H9 (cell line): Measurements from ENCODE around the gene ZNF135. TPM values are rescaled to one million over a fixed set of nuclear protein-coding genes. Genes with fewer than 3 reads are reported as not detected.

ENCODE experiments used
- DNase-seq: peaks from one replicate; pipeline ENCODE4 v3.0.0-alpha.2; 2017
- H2AFZ ChIP-seq: one replicate; pipeline ENCODE4 v1.6.1; 2013; ENCODE audit warnings: mild to moderate bottlenecking, low read length, control low read depth, moderate library complexity
- H2AK5ac ChIP-seq: 2 replicates; pipeline ENCODE4 v1.6.1; 2013; ENCODE audit warnings: low read length, control low read depth, mixed read lengths; ENCODE audit not compliant: insufficient read length
- H2BK120ac ChIP-seq: one replicate; pipeline ENCODE4 v1.6.1; 2013; ENCODE audit warnings: low read depth, mild to moderate bottlenecking, low read length, control low read depth, inconsistent platforms; ENCODE audit not compliant: poor library complexity, severe bottlenecking
- H2BK12ac ChIP-seq: 2 replicates; pipeline ENCODE4 v1.6.1; 2013; ENCODE audit warnings: low read length, control low read depth, mixed read lengths, low read depth; ENCODE audit not compliant: insufficient read length
- H2BK15ac ChIP-seq: 2 replicates; pipeline ENCODE4 v1.6.1; 2013; ENCODE audit warnings: low read depth, low read length, control low read depth
- H2BK20ac ChIP-seq: one replicate; pipeline ENCODE4 v1.6.1; 2013; ENCODE audit warnings: low read depth, mild to moderate bottlenecking, low read length, control low read depth, inconsistent platforms; ENCODE audit not compliant: poor library complexity, severe bottlenecking
- H2BK5ac ChIP-seq: 2 replicates; pipeline ENCODE4 v1.6.1; 2013; ENCODE audit warnings: low read length, control low read depth, mixed read lengths; ENCODE audit not compliant: insufficient read length
- H3K14ac ChIP-seq: 2 replicates; pipeline ENCODE4 v1.6.1; 2013; ENCODE audit warnings: low read length, control low read depth; ENCODE audit not compliant: insufficient read depth
- H3K18ac ChIP-seq: 2 replicates; pipeline ENCODE4 v1.6.1; 2013; ENCODE audit warnings: low read depth, mild to moderate bottlenecking, mixed read lengths, low read length, control low read depth; ENCODE audit not compliant: insufficient read length
- H3K23ac ChIP-seq: 2 replicates; pipeline ENCODE4 v1.6.1; 2013; ENCODE audit warnings: low read length, control low read depth, mixed read lengths, low read depth; ENCODE audit not compliant: insufficient read length
- H3K23me2 ChIP-seq: 2 replicates; pipeline ENCODE4 v1.6.1; 2013; ENCODE audit warnings: low read depth, mild to moderate bottlenecking, mixed read lengths, low read length, control low read depth; ENCODE audit not compliant: insufficient read length, poor library complexity, severe bottlenecking
- H3K27ac ChIP-seq: 2 replicates; pipeline ENCODE4 v1.5.1; 2013; ENCODE audit warnings: low read length, control low read depth, mixed read lengths, low read depth; ENCODE audit not compliant: insufficient read length
- H3K27me3 ChIP-seq: 2 replicates; pipeline ENCODE4 v1.6.1; 2013; ENCODE audit warnings: low read length, control low read depth, inconsistent platforms; ENCODE audit not compliant: insufficient read depth
- H3K4ac ChIP-seq: 2 replicates; pipeline ENCODE4 v1.6.1; 2013; ENCODE audit warnings: low read depth, mild to moderate bottlenecking, control low read depth, inconsistent platforms, low read length, moderate library complexity
- H3K4me1 ChIP-seq: 2 replicates; pipeline ENCODE4 v1.6.1; 2013; ENCODE audit warnings: low read length, control low read depth, inconsistent platforms; ENCODE audit not compliant: insufficient read depth
- H3K4me2 ChIP-seq: 2 replicates; pipeline ENCODE4 v1.6.1; 2013; ENCODE audit warnings: low read length, control low read depth, mixed read lengths; ENCODE audit not compliant: insufficient read length, insufficient read depth
- H3K56ac ChIP-seq: 2 replicates; pipeline ENCODE4 v1.6.1; 2013; ENCODE audit warnings: low read depth, mild to moderate bottlenecking, mixed read lengths, low read length, control low read depth; ENCODE audit not compliant: insufficient read length
- H3K79me1 ChIP-seq: 2 replicates; pipeline ENCODE4 v1.6.1; 2013; ENCODE audit warnings: low read depth, mild to moderate bottlenecking, moderate library complexity, low read length, control low read depth, inconsistent platforms; ENCODE audit not compliant: insufficient read depth, poor library complexity, severe bottlenecking
- H3K79me2 ChIP-seq: 2 replicates; pipeline ENCODE4 v1.6.1; 2013; ENCODE audit warnings: low read length, control low read depth, inconsistent platforms; ENCODE audit not compliant: insufficient read depth
- H3K9ac ChIP-seq: 2 replicates; pipeline ENCODE4 v1.6.1; 2013; ENCODE audit warnings: low read length, control low read depth, mixed read lengths; ENCODE audit not compliant: insufficient read length; ENCODE audit errors: extremely low read depth
- H3K9me3 ChIP-seq: one replicate; pipeline ENCODE4 v1.6.1; 2013; ENCODE audit warnings: low read depth, low read length, inconsistent platforms; ENCODE audit not compliant: control insufficient read depth
- H3T11ph ChIP-seq: one replicate; pipeline ENCODE4 v1.6.1; 2013; ENCODE audit warnings: mild to moderate bottlenecking, low read length, control low read depth, inconsistent platforms
- H4K20me1 ChIP-seq: one replicate; pipeline ENCODE4 v1.6.1; 2013; ENCODE audit not compliant: control insufficient read depth, insufficient read length, insufficient read depth
- H4K5ac ChIP-seq: 2 replicates; pipeline ENCODE4 v1.6.1; 2013; ENCODE audit warnings: low read depth, mild to moderate bottlenecking, mixed read lengths, low read length, control low read depth; ENCODE audit not compliant: insufficient read length
- H4K8ac ChIP-seq: replicated peaks from 2 replicates; pipeline ENCODE4 v1.6.1; 2013; ENCODE audit warnings: low read length, control low read depth, mixed read lengths, low read depth; ENCODE audit not compliant: insufficient read length
- H4K91ac ChIP-seq: 2 replicates; pipeline ENCODE4 v1.6.1; 2013; ENCODE audit warnings: low read depth, mild to moderate bottlenecking, moderate library complexity, mixed read lengths, low read length, control low read depth; ENCODE audit not compliant: insufficient read length
- H3K27ac Mint-ChIP-seq, 3 experiments: 2 replicates in 2 of 3; 3 replicates in 1 of 3; pipeline ENCODE4 v1.8.0; 2020 to 2021; ENCODE audit warnings: mixed read lengths in 3 of 3, mild to moderate bottlenecking in 1 of 3, moderate library complexity in 1 of 3
- H3K27me3 Mint-ChIP-seq: 2 replicates; pipeline ENCODE4 v1.8.0; 2021; ENCODE audit warnings: low read depth, mild to moderate bottlenecking, moderate library complexity, mixed read lengths
- H3K36me3 Mint-ChIP-seq, 3 experiments: 2 replicates in 2 of 3; 3 replicates in 1 of 3; pipeline ENCODE4 v1.8.0; 2020 to 2021; ENCODE audit warnings: low read depth in 3 of 3, mixed read lengths in 3 of 3; ENCODE audit not compliant: insufficient read depth in 1 of 3
- H3K4me1 Mint-ChIP-seq, 2 experiments: 2 replicates each; pipeline ENCODE4 v1.8.0; 2020; ENCODE audit warnings: mixed read lengths in 2 of 2
- H3K4me3 Mint-ChIP-seq, 2 experiments: 2 replicates in 1 of 2; 3 replicates in 1 of 2; pipeline ENCODE4 v1.8.0; 2020 to 2021; ENCODE audit warnings: mild to moderate bottlenecking in 2 of 2, mixed read lengths in 2 of 2, moderate library complexity in 1 of 2
- H3K9me3 Mint-ChIP-seq, 2 experiments: 2 replicates in 1 of 2; 3 replicates in 1 of 2; pipeline ENCODE4 v1.8.0; 2020; ENCODE audit warnings: mild to moderate bottlenecking in 2 of 2, mixed read lengths in 2 of 2, moderate library complexity in 1 of 2
- WGBS: extraction: QIAGEN DNeasy Blood & Tissue Kit; methylation state at CpG from one replicate; pipeline ENCODE4 v1.1.7; 2013; ENCODE audit warnings: missing lambda C conversion rate, low lambda C conversion rate, mixed read lengths; ENCODE audit not compliant: insufficient read length; ENCODE audit errors: extremely low coverage; 5-methylcytosine and 5-hydroxymethylcytosine counted together
- total RNA-seq: library from RNA; stranded (reverse); gene quantifications from 2 replicates; pipeline ENCODE4 v1.2.1, GENCODE V29; 2021
- TF ChIP-seq, protein P1 (sequence below): fragments of 200-600 bp; sonication (generic); conservative IDR thresholded peaks from 3 replicates; pipeline ENCODE4 v1.8.0; 2021; ENCODE audit warnings: antibody characterized with exemption, mild to moderate bottlenecking

The ZNF135 gene
- total RNA-seq, 1 experiment from 2014 or later = 4.7 TPM

DNA sequence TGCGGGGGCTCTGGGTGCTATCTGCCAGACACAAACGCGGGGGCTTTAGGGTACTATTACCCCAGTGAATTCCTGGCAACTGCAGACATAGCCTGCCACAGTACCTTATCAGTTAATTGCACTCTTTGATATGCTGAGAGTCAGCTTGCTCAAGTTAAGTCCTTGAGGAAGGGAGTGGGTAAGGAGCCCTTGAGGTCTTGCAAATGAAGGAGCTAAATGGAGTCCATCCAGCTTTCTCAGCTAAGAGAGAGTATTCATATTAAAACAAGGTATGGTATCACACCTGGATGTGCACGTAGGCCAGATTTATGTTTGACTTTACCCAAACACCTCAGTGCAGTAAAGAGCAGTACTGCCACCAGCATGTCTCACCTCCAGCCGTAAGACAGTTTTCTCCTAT, 44.9 kb upstream of the ZNF135 start:
- H3K4me3 Mint-ChIP-seq = no peak overlapping the region
- WGBS = no CpG with 5 or more reads among the region's 5 CpGs
- H3K27ac Mint-ChIP-seq = no peak overlapping the region
- TF ChIP-seq, protein P1, sequence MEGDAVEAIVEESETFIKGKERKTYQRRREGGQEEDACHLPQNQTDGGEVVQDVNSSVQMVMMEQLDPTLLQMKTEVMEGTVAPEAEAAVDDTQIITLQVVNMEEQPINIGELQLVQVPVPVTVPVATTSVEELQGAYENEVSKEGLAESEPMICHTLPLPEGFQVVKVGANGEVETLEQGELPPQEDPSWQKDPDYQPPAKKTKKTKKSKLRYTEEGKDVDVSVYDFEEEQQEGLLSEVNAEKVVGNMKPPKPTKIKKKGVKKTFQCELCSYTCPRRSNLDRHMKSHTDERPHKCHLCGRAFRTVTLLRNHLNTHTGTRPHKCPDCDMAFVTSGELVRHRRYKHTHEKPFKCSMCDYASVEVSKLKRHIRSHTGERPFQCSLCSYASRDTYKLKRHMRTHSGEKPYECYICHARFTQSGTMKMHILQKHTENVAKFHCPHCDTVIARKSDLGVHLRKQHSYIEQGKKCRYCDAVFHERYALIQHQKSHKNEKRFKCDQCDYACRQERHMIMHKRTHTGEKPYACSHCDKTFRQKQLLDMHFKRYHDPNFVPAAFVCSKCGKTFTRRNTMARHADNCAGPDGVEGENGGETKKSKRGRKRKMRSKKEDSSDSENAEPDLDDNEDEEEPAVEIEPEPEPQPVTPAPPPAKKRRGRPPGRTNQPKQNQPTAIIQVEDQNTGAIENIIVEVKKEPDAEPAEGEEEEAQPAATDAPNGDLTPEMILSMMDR = no peak
- Histone ChIP-seq H3K56ac (no peak overlapping the region), H3K23ac (no peak overlapping the region), H3K14ac (no peak overlapping the region), H3K4me2 (no peak overlapping the region), H3K79me1 (no peaks in the 10 kb centered on the region), H3K18ac (no peak overlapping the region), H3K9me3 (no peaks in the 10 kb centered on the region), H2BK5ac (no peak overlapping the region), H2AK5ac (no peak overlapping the region), H4K91ac (no peak overlapping the region), H4K8ac (no peak overlapping the region), H2BK12ac (no peak overlapping the region), H2AFZ (no peak overlapping the region), H3K79me2 (no peaks in the 10 kb centered on the region), H3K23me2 (no peaks in the 10 kb centered on the region), H4K5ac (no peak overlapping the region), H3K4ac (no peak overlapping the region), H2BK20ac (no peak overlapping the region), H3K27me3 (no peaks in the 10 kb centered on the region), H2BK15ac (no peak overlapping the region), H4K20me1 (no peaks in the 10 kb centered on the region), H3K9ac (no peak overlapping the region), H3K4me1 (no peaks in the 10 kb centered on the region), H3T11ph (no peak overlapping the region), H2BK120ac (no peak overlapping the region), H3K27ac (no peak overlapping the region)
- peaks cover 13% of the 10 kb centered on the region for H3K27me3 Mint-ChIP-seq
- peaks cover 64 to 67% of the 10 kb centered on the region in 2 experiments for H3K9me3 Mint-ChIP-seq
- DNase-seq = no peak
- peaks cover 22 to 34% (median 27%) of the 10 kb centered on the region in 3 experiments for H3K36me3 Mint-ChIP-seq
- no peaks in the 10 kb centered on the region for H3K4me1 Mint-ChIP-seq
